Kidney epithelial cell (primary cell): Measurements from ENCODE around the gene STUB1. TPM values are rescaled to one million over a fixed set of nuclear protein-coding genes. Genes with fewer than 3 reads are reported as not detected.
A peak's percentile ranks its signal among the peaks of the same experiment; 100 is the strongest.

ENCODE experiments used
- DNase-seq: peaks from one replicate; pipeline ENCODE4 v3.0.0-alpha.2; 2010; ENCODE audit warnings: low read depth
- H3K27me3 ChIP-seq: 2 replicates; pipeline ENCODE4 v1.6.0; 2011; ENCODE audit warnings: low read length; ENCODE audit not compliant: control insufficient read depth, insufficient read depth
- H3K36me3 ChIP-seq: 2 replicates; pipeline ENCODE4 v1.5.1; 2011; ENCODE audit warnings: low read length; ENCODE audit not compliant: control insufficient read depth, insufficient read depth
- H3K4me3 ChIP-seq: 2 replicates; pipeline ENCODE4 v1.5.1; 2011; ENCODE audit warnings: low read depth, mild to moderate bottlenecking, control low read depth, low read length
- total RNA-seq: library from RNA; depleted of rRNA; stranded (reverse); fragments of >200 nt; gene quantifications from 2 replicates; pipeline ENCODE4 v1.2.3, GENCODE V29; 2015
- TF ChIP-seq, protein P1 (sequence below): IDR thresholded peaks from 2 replicates; pipeline ENCODE4 v1.5.1; 2011; ENCODE audit warnings: mild to moderate bottlenecking, moderate library complexity, low read length, control low read depth, inconsistent platforms; ENCODE audit not compliant: insufficient read depth, poor library complexity, severe bottlenecking

The STUB1 gene
- total RNA-seq, 1 donor from 2014 or later: 133 TPM

DNA sequence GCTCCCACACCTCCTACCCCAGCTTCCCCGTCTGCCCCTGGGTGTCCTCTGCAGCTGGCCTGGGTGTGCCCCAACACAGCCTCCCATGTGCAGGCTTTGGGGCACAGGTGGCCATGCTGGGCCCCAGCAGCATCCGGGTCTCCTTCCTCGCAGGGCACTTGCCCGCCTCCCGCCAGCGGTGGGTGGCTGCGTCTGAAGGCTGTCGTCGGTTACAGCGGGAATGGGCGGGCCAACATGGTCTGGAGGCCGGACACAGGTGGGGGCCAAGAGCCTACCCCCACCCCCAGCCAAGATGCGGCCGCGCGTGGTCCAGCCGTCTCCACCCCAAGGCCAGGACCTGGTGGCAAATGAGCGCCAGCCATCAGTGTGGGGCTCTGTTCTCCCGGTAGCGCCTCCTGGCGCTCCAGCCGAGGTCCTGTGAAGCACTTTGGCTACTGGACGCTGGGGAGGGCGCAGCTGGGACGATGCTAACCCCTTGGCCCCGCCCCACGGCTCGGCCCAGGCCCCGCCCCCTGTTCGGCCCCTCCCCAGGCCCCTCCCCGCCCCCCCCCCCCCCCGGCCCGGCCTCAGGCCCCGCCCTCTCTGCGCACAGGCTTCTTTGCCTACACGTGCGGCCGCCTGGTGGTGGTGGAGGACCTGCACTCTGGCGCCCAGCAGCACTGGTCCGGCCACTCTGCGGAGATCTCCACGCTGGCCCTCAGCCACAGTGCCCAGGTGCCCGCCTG lies 19.6 kb upstream of the STUB1 start:
- H3K4me3 ChIP-seq: no peak overlapping the region
- TF ChIP-seq, protein P1, sequence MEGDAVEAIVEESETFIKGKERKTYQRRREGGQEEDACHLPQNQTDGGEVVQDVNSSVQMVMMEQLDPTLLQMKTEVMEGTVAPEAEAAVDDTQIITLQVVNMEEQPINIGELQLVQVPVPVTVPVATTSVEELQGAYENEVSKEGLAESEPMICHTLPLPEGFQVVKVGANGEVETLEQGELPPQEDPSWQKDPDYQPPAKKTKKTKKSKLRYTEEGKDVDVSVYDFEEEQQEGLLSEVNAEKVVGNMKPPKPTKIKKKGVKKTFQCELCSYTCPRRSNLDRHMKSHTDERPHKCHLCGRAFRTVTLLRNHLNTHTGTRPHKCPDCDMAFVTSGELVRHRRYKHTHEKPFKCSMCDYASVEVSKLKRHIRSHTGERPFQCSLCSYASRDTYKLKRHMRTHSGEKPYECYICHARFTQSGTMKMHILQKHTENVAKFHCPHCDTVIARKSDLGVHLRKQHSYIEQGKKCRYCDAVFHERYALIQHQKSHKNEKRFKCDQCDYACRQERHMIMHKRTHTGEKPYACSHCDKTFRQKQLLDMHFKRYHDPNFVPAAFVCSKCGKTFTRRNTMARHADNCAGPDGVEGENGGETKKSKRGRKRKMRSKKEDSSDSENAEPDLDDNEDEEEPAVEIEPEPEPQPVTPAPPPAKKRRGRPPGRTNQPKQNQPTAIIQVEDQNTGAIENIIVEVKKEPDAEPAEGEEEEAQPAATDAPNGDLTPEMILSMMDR: peak; percentile 55
- H3K36me3 ChIP-seq: no peaks in the 10 kb centered on the region
- DNase-seq: no peak
- no peaks in the 10 kb centered on the region for H3K27me3 ChIP-seq

- Histone ChIP-seq H3K36me3 (no peaks in the 10 kb centered on the region), H3K27me3 (no peaks in the 10 kb centered on the region), H3K4me3 (no peak overlapping the region)
- DNase-seq: no peak
- TF ChIP-seq, protein P1: no peak
These were observed 18.9 kb upstream of the STUB1 start for GRCh38 chr16:661184-661821.

- TF ChIP-seq, protein P1: no peak
- Histone ChIP-seq H3K36me3 (no peaks in the 10 kb centered on the region), H3K27me3 (no peaks in the 10 kb centered on the region), H3K4me3 (no peak overlapping the region)
- no peak for DNase-seq
These were observed 18.1 kb upstream of the STUB1 start for GRCh38 chr16:662095-662494.

DNA sequence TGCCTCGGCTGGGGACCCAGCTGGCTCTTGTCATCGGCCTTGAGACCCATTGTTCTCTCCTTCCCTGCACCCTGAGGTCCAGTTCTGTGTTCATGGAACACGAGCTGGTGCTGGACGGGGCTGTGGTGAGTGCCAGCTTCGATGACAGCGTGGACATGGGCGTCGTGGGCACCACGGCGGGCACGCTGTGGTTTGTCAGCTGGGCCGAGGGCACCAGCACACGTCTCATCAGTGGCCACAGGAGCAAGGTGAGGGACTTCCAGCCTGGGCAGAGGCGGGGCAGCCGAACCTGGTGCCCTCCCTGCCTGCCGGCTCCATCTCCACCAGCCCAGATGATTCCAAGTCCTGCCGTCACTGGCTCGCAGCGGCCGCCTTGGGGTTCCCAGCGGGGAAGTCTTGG lies 17.6 kb upstream of the STUB1 start:
- no peaks in the 10 kb centered on the region for H3K27me3 ChIP-seq
- no peak for DNase-seq
- TF ChIP-seq, protein P1: no peak
- H3K36me3 ChIP-seq: no peaks in the 10 kb centered on the region
- no peak overlapping the region for H3K4me3 ChIP-seq

DNA sequence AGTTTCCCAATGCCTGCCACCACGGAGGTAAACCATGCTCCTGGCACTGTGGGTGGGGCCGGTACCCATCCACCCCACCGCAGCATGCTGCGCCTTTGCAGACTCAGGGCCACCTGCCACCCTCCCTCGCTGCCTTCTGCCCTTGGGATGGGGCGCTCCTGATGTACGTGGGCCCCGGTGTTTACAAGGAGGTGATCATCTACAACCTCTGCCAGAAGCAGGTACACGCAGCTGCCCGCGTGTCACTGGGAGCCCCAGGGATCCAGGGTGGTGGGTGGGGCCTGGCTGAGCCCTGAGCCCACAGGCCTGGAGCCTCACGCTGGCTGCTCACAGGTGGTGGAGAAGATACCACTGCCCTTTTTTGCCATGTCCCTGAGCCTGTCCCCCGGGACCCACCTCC lies 13.6 kb upstream of the STUB1 start:
- Histone ChIP-seq H3K4me3 (no peak overlapping the region), H3K27me3 (no peaks in the 10 kb centered on the region), H3K36me3 (no peaks in the 10 kb centered on the region)
- TF ChIP-seq, protein P1: no peak
- no peak for DNase-seq
